Islet precursor cell (in vitro differentiated cells): Measurements from ENCODE around the gene C1orf116.

Source experiments
- DNase-seq: peaks from one replicate; pipeline ENCODE4 v3.0.0-alpha.2; 2018

The C1orf116 gene

GRCh38 chr1:207018707-207019106, 13.8 kb downstream of the C1orf116 start:
- no peak for DNase-seq

GRCh38 chr1:207017615-207018559, 14.7 kb downstream of the C1orf116 start:
- no peak for DNase-seq

GRCh38 chr1:207015791-207016190, 16.8 kb downstream of the C1orf116 start:
- no peak for DNase-seq

- no peak for DNase-seq
Observed at GRCh38 chr1:207014728-207015127, 17.8 kb downstream of the C1orf116 start.

- DNase-seq: no peak
Observed at GRCh38 chr1:207013321-207014085, 19.1 kb downstream of the C1orf116 start.

GRCh38 chr1:207010726-207011125, 21.8 kb downstream of the C1orf116 start:
- DNase-seq: no peak

GRCh38 chr1:207009945-207010344, 22.6 kb downstream of the C1orf116 start:
- no peak for DNase-seq

GRCh38 chr1:207009182-207009850, 23.2 kb downstream of the C1orf116 start:
- DNase-seq: no peak

GRCh38 chr1:207007352-207008033, 25.1 kb downstream of the C1orf116 start:
- DNase-seq: peak; percentile 80

GRCh38 chr1:207006914-207007313, 25.6 kb downstream of the C1orf116 start:
- DNase-seq: no peak

GRCh38 chr1:207006083-207006482, 26.5 kb downstream of the C1orf116 start:
- no peak for DNase-seq

- peak; percentile 88 for DNase-seq
Observed at GRCh38 chr1:207004931-207005830, 27.4 kb downstream of the C1orf116 start.

GRCh38 chr1:207003210-207003609, 29.3 kb downstream of the C1orf116 start:
- DNase-seq: no peak

- no peak for DNase-seq
Observed at GRCh38 chr1:207002724-207003146, 29.8 kb downstream of the C1orf116 start.

- DNase-seq: no peak
Observed at GRCh38 chr1:207001492-207002245, 30.9 kb downstream of the C1orf116 start.

GRCh38 chr1:207000651-207001291, 31.8 kb downstream of the C1orf116 start:
- DNase-seq: no peak

GRCh38 chr1:206998816-206999215, 33.7 kb downstream of the C1orf116 start:
- no peak for DNase-seq

GRCh38 chr1:206992790-206993189, 39.8 kb downstream of the C1orf116 start:
- DNase-seq: no peak

- DNase-seq: no peak
Observed at GRCh38 chr1:206987873-206988272, 44.7 kb downstream of the C1orf116 start.

GRCh38 chr1:206986885-206987284, 45.7 kb downstream of the C1orf116 start:
- no peak for DNase-seq
